ENCODE measurements around the gene LEAP2. TPM values are rescaled to one million over a fixed set of nuclear protein-coding genes. Genes with fewer than 3 reads are reported as not detected.

LEAP2 gene
- total RNA-seq, 2 experiments from 2014 or later: 0.30 to 0.31 TPM

DNA sequence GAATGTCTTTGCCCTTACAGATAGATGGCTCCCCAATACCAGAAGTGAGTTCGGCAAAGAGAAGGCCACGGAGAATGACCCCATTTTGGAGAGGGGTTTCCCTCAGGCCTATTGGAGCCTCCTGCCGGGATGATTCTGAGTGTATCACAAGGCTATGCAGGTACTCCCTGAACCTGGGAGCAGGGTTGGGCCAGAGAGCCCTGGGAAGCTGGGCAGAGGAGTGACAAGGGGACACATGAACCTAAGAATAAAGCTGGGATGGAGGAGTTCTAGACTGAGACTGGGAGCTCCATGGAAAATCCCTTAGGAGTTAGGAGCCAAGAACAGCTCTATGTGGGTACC is 433 bp downstream of the LEAP2 start:
- CTCF ChIA-PET: interaction anchor here (0.8 to 2.0 kb wide), 3 partner anchors 10 to 45 kb away, joined by 3 to 6 read pairs (median 3); no protein-coding TSS in a partner anchor

DNA sequence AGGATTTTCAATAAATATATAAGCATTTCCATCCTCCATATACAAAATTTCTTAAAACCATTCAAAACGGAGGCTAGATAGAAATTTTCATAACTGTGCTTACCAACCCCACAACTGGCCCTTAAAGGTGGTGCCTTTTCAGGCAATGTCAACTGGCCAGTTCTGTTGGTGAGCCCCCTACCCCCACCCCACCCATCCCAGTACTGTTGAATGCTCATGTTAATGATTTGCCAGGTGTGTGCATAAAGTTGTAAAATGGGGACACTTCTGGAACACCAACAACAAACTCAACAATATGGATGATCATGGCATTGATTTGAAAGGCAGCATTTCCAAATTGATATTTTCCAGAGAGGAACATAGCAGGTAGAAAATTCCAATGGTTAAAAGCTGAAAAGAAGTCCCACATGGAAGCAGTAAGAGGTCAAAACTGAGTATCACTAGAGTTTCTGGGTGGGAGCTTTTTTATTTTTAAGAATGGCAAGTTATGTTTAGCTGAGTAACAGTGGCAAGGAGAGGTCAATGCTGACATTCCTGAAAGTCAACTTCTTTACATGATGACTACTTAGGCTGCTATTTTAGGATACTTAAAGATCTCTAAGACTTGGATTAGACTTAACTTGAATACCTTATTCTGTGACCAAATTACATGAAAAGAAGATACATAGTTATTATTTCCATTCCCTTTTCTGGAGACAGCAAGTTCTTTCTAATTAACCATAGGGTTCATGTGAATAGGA is 2.7 kb downstream of the LEAP2 start:
- H3K9me3 Mint-ChIP-seq: no peaks in the 10 kb centered on the region
- no peak overlapping the region for H3K27ac Mint-ChIP-seq
- ChIA-PET POLR2A (interaction anchor here (1.7 kb wide), 1 partner anchor 88 kb away, joined by 4 read pairs; the partner anchor contains the start of gene AFF4), CTCF (interaction anchor here (1.3 kb wide), 1 partner anchor 9 kb away, joined by 3 read pairs; no protein-coding TSS in a partner anchor)
- DNase-seq (no peak), ATAC-seq (ENCODE audit: poor library complexity) (no peak)
- Histone ChIP-seq H3K4me1 (ENCODE audit: insufficient read depth, low read length) (no peaks in the 10 kb centered on the region), H3K4me3 (ENCODE audit: low read length) (no peak overlapping the region), H3K9me3 (ENCODE audit: control insufficient read depth in 1 of 2, insufficient read depth in 1 of 2, low read length in 2 of 2) (no peaks in the 10 kb centered on the region), H3K27ac (ENCODE audit: low read depth in 1 of 2, low read length in 2 of 2) (no peak overlapping the region), H3K36me3 (ENCODE audit: insufficient read depth, low read length) (peaks cover 52% of the 10 kb centered on the region), H3K27me3 (ENCODE audit: control insufficient read depth in 1 of 2, insufficient read depth in 2 of 2, low read length in 2 of 2) (no peaks in the 10 kb centered on the region)
- intact Hi-C loops (cut with DNase I, micrococcal nuclease): no loop called here
- TF ChIP-seq, protein P1, sequence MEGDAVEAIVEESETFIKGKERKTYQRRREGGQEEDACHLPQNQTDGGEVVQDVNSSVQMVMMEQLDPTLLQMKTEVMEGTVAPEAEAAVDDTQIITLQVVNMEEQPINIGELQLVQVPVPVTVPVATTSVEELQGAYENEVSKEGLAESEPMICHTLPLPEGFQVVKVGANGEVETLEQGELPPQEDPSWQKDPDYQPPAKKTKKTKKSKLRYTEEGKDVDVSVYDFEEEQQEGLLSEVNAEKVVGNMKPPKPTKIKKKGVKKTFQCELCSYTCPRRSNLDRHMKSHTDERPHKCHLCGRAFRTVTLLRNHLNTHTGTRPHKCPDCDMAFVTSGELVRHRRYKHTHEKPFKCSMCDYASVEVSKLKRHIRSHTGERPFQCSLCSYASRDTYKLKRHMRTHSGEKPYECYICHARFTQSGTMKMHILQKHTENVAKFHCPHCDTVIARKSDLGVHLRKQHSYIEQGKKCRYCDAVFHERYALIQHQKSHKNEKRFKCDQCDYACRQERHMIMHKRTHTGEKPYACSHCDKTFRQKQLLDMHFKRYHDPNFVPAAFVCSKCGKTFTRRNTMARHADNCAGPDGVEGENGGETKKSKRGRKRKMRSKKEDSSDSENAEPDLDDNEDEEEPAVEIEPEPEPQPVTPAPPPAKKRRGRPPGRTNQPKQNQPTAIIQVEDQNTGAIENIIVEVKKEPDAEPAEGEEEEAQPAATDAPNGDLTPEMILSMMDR (IDR thresholded peaks at IDR 0.05): no peak
- no peaks in the 10 kb centered on the region for H3K27me3 Mint-ChIP-seq
- no peak overlapping the region for H3K4me3 Mint-ChIP-seq
- no peaks in the 10 kb centered on the region for H3K4me1 Mint-ChIP-seq (ENCODE audit: low read depth)
- peaks cover 62% of the 10 kb centered on the region for H3K36me3 Mint-ChIP-seq (ENCODE audit: low read depth)

More for the DNA sequence above, 433 bp downstream of the LEAP2 start:
- H3K27me3 Mint-ChIP-seq: no peaks in the 10 kb centered on the region
- TF ChIP-seq, protein P1 (IDR thresholded peaks at IDR 0.05): no peak
- DNase-seq (no peak), ATAC-seq (ENCODE audit: poor library complexity) (no peak)
- Histone ChIP-seq H3K9me3 (ENCODE audit: control insufficient read depth in 1 of 2, insufficient read depth in 1 of 2, low read length in 2 of 2) (no peaks in the 10 kb centered on the region), H3K36me3 (ENCODE audit: insufficient read depth, low read length) (peaks cover 30% of the 10 kb centered on the region), H3K27ac (ENCODE audit: low read depth in 1 of 2, low read length in 2 of 2) (no peak overlapping the region), H3K27me3 (ENCODE audit: control insufficient read depth in 1 of 2, insufficient read depth in 2 of 2, low read length in 2 of 2) (no peaks in the 10 kb centered on the region), H3K4me3 (ENCODE audit: low read length) (no peak overlapping the region), H3K4me1 (ENCODE audit: insufficient read depth, low read length) (no peaks in the 10 kb centered on the region)
- intact Hi-C loops (cut with DNase I, micrococcal nuclease): no loop called here
- H3K36me3 Mint-ChIP-seq (ENCODE audit: low read depth): peaks cover 58% of the 10 kb centered on the region
- no peaks in the 10 kb centered on the region for H3K9me3 Mint-ChIP-seq
- H3K4me1 Mint-ChIP-seq (ENCODE audit: low read depth): peaks cover under 1% of the 10 kb centered on the region
- POLR2A ChIA-PET: no interaction called here
- H3K4me3 Mint-ChIP-seq: no peak overlapping the region
- peak overlapping the region; percentile 71 for H3K27ac Mint-ChIP-seq

DNA sequence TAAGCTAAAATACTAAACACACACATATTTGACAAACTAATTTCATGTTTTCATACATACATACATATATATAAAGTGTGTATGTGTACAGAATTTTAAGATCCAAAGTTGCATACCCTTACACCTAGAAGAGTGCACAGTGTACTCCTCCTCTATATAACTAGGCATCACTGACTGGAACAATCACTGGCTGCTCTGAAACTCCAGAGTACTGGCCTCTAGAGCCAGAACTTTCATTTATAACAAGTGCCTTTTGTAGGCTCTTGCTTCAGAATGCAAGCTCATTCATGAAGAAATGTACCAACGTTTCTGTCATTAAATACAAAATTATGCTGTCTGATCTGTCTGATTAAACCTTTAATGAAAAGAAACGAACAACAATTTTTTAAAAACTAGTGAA is 4.0 kb downstream of the LEAP2 start:
- ATAC-seq (ENCODE audit: poor library complexity): no peak
- Mint-ChIP-seq H3K4me3 (no peak overlapping the region), H3K36me3 (ENCODE audit: low read depth) (peaks cover 65% of the 10 kb centered on the region), H3K9me3 (no peaks in the 10 kb centered on the region), H3K27ac (no peak overlapping the region), H3K27me3 (no peaks in the 10 kb centered on the region), H3K4me1 (ENCODE audit: low read depth) (no peaks in the 10 kb centered on the region)
- Histone ChIP-seq H3K9me3 (ENCODE audit: control insufficient read depth in 1 of 2, insufficient read depth in 1 of 2, low read length in 2 of 2) (no peaks in the 10 kb centered on the region), H3K27ac (ENCODE audit: low read depth in 1 of 2, low read length in 2 of 2) (no peak overlapping the region), H3K36me3 (ENCODE audit: insufficient read depth, low read length) (peaks cover 57% of the 10 kb centered on the region), H3K4me1 (ENCODE audit: insufficient read depth, low read length) (no peaks in the 10 kb centered on the region), H3K4me3 (ENCODE audit: low read length) (no peak overlapping the region), H3K27me3 (ENCODE audit: control insufficient read depth in 1 of 2, insufficient read depth in 2 of 2, low read length in 2 of 2) (no peaks in the 10 kb centered on the region)
- POLR2A ChIA-PET: interaction anchor here (1.7 kb wide), 1 partner anchor 86 kb away, joined by 4 read pairs; the partner anchor contains the start of gene AFF4
- TF ChIP-seq, protein P1 (IDR thresholded peaks at IDR 0.05): no peak
- intact Hi-C loops (cut with DNase I, micrococcal nuclease): no loop called here
- DNase-seq: no peak
- CTCF ChIA-PET: no interaction called here
